HG02798 (cell line): ENCODE data around the gene RPP38.

Source experiments
- ATAC-seq: cut with Tn5 transposase; IDR thresholded peaks from one replicate; pipeline ENCODE4 v1.9.1; 2021; ENCODE audit warnings: mild to moderate bottlenecking; ENCODE audit not compliant: unreplicated experiment, poor library complexity

Gene RPP38

DNA sequence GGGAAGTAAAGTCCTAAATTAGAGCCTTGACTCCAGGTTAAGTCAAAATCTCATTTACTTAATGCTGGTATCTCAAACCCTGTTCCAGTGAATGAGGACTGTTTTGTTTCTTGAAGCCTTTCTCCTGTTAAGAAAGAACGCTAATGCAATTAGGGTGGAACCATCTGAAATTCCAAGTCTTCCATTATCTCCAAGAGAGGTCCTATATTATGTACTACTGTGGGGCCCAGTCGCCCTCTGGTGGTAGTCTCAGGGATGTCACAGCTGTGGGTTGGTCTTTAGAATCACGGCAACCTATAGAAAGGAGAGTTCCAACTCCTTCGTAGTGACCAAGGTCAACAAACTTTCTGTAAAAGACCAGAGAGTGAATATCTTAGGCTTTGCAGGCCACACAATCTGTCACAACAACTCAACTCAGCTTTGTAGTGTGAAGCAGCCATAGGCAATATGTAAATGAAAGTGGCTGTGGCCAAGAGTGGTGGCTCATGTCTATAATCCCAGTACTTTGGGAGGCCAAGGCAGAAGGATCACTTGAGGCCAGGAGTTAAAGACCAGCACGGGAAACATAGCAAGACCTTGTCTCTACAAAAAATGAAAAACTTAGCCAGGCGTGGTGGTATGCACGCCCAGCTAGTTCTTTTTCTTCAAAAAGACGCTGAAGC is 9.3 kb downstream of the RPP38 start:
- peak; percentile 82 for ATAC-seq

DNA sequence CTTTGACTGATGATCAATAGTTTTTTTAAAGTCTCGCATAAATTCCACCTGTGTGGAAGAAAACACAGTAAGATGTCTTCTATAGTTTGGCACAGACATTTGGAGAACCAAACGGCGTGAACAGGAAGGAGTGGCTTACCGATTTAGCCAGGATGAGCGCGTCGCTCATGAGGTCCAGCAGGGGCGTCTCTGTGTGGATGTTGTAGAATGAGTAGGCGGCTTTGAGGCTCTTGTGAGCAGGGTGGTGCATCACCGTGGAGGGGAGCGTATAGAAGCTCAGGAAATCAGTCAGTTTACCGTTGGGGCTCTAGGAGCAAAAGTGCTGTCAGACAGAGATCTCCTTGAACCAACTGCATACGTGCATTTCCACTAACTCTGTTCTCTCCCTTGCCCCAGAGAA is 15.5 kb downstream of the RPP38 start:
- no peak for ATAC-seq

DNA sequence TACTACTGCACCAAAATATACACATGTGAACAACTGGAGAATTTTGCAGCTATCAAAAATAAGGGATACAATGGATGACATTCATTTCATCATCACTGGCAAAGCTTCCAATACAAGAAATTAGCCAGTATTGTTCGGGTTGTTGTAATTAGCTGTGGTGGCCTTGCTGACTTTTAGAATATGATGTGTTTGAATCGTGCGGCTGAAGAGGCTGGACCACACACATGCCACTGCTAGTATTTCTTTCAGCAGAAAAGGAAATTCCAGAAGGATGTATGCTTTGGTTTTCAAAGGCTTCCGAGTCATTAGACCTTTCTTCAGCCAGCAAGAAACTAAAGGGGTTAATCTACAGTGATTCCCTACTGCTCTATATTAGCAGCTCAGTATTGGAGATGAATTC is 16.6 kb downstream of the RPP38 start:
- ATAC-seq: no peak

GRCh38 chr10:15116225-15116624 is 19.1 kb downstream of the RPP38 start:
- ATAC-seq: no peak

- no peak for ATAC-seq
Measured at GRCh38 chr10:15118615-15119014, 21.5 kb downstream of the RPP38 start.

GRCh38 chr10:15120523-15120922 is 23.4 kb downstream of the RPP38 start:
- ATAC-seq: no peak

GRCh38 chr10:15121707-15122106 is 24.6 kb downstream of the RPP38 start:
- no peak for ATAC-seq

DNA sequence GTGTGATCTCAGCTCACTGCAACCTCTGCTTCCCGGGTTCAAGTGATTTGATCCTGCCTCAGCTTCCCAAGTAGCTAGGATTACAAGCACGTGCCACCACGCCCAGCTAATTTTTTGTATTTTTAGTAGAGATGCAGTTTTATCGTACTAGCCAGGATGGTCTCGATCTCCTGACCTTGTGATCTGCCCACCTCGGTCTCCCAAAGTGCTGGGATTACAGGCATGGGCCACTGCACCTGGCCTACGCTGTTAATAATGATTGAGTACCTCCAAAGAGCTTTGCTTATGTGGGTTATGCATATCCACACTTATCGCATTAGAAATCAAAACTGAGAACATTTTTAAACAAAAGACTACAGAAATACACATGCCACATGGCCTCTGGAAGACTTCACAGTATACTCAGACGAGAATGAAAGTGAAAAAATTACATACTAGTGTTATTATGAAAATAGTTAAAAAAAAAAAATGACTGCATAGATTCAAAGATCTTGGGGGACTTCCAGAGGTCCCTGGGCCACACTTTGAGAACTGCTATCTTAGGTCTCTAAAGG is 25.4 kb downstream of the RPP38 start:
- peak; percentile 94 for ATAC-seq

DNA sequence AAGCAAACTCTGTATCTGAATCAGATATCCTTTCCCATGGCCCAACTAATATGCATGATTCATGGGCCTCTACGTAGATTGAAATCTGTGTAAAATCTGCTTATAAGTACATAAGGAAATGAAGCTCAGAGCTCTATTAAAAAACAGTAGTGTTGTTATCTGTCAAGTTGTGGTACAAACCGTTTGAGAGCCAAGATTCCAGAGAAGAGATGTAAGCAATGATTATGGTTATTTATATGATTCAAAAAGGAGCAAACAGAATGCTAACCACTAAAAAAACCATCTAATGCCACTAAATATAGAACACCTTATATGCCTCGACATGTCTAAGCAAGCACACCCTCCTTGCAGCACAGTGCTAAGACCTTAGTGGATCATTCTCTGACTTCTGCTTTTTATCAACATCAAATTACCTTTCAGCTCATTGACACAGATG is 26.6 kb downstream of the RPP38 start:
- no peak for ATAC-seq

DNA sequence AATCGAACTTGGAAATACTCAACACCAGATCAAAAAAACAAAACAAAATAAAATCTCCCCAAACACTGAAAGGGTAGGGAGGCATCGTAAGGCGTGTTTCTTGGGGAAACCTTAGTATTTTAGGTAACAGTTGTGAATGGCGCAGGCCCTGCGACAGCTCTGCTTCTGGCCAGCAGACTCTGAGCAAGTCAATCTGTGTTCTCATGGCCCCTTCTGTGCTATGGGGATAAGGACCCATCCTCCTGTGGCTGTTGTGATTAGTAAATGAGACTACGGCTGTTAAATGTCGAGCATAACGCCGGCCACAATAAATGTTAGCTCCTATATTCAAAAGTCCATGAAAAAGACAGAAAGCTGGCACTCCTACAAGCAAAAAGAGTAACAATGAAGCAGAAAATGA is 27.0 kb downstream of the RPP38 start:
- ATAC-seq: no peak

- no peak for ATAC-seq
Measured at GRCh38 chr10:15124908-15125307, 27.8 kb downstream of the RPP38 start.

GRCh38 chr10:15131330-15131729 is 34.2 kb downstream of the RPP38 start:
- ATAC-seq: no peak

GRCh38 chr10:15136129-15137035 is 39.2 kb downstream of the RPP38 start:
- ATAC-seq: no peak

GRCh38 chr10:15137036-15137359 is 39.8 kb downstream of the RPP38 start:
- ATAC-seq: no peak

DNA sequence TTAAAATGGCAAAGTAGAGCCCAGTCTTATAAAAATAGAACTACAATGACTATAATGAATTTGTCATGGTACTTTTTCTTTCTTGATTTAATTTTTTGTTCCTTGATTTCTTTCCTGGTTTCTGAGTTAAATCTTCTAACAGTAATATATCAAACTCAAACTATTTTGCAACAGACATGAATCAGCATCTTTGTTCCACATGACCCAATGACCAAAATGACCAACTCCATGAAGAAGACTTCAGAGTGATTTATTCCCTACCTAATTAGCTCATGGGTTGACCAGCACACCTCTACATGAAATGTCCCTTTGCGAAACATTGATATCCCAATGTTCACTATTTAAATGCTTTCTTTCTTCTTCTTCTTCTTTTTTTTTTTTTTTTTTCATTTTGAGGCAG is 40.5 kb downstream of the RPP38 start:
- no peak for ATAC-seq

GRCh38 chr10:15140698-15141097 is 43.5 kb downstream of the RPP38 start:
- no peak for ATAC-seq

GRCh38 chr10:15141136-15142054 is 44.2 kb downstream of the RPP38 start:
- peak; percentile 90 for ATAC-seq

DNA sequence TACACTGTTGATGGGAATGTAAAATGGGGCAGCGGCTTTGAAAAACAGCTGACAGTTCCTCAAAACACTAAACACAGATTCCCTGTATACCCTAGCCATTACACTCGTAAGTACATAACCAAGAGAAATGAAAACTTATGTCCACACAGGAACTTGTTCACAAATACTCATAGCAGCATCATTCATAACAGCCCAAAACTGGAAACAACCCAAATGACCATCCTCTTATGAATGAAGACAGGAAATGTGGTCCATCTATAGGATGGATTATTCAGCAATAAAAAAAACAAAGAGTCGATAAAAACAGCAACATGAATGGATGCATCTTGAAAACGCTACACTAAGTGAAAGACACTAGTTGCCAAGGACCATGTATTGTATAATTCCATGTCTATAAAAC is 47.6 kb downstream of the RPP38 start:
- ATAC-seq: no peak

DNA sequence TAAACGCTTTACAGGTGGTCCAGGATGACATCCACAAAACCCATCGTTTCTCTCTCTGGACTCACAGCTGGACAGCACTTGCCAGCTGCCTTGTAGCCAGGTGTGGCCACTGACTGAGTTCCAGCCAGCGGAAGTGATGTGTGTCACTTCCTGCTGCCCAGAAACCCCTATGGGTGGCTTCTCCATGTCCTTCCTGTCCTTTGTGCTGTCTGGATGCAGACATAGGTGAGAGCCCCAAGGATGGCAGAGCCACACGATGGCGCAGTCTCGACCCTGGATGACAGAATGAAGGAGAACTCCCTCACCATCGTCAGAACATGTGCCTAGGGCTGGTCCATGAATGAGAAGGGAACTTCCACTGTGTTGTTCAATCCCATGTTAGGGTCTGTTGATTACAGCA is 49.2 kb downstream of the RPP38 start:
- ATAC-seq: no peak

- ATAC-seq: no peak
Measured at GRCh38 chr10:15147594-15148392, 50.6 kb downstream of the RPP38 start.
